HL-60 (cell line): ENCODE measurements around the gene GTPBP4.

Experiments
- CTCF ChIP-seq: IDR thresholded peaks from one replicate; pipeline ENCODE4 v1.5.1; 2011; ENCODE audit warnings: low read length, control low read depth, inconsistent platforms; ENCODE audit not compliant: insufficient read depth
- GABPA ChIP-seq: IDR thresholded peaks from 2 replicates; pipeline ENCODE4 v1.6.1; 2012; ENCODE audit warnings: low read depth
- POLR2AphosphoS5 ChIP-seq: IDR thresholded peaks from 2 replicates; pipeline ENCODE4 v1.6.1; 2012; ENCODE audit warnings: low read depth

GRCh38 chr10:1045415-1045814, 57.2 kb downstream of the GTPBP4 start:
- no peak for TF ChIP-seq CTCF
- no peak for TF ChIP-seq POLR2AphosphoS5
- no peak for TF ChIP-seq GABPA
